HCT116 (cell line): ENCODE measurements around the gene FGFBP2.

Source experiments
- CEBPB ChIP-seq: IDR thresholded peaks from 2 replicates; pipeline ENCODE4 v1.6.1; 2012; ENCODE audit warnings: low read depth
- POLR2A ChIP-seq: IDR thresholded peaks from 2 replicates; pipeline ENCODE4 v1.7.0; 2011; ENCODE audit warnings: borderline replicate concordance; ENCODE audit not compliant: insufficient read depth, insufficient read length; ENCODE audit errors: extremely low read depth

- TF ChIP-seq CEBPB (no peak), POLR2A (no peak)
Observed at GRCh38 chr4:15951781-15952180, 11.2 kb downstream of the FGFBP2 start.
